A549 (cell line): ENCODE data around the gene VSIG2. TPM values are rescaled to one million over a fixed set of nuclear protein-coding genes. Genes with fewer than 3 reads are reported as not detected.
A peak's percentile ranks its signal among the peaks of the same experiment; 100 is the strongest.

ENCODE experiments used
- ATAC-seq, 2 experiments: fragments of 200-7000 bp in 1 of 2; fragments of >200 bp in 1 of 2; cut with Nextera tagmentation in 1 of 2; cut with Tn5 transposase in 1 of 2; 3 replicates each; pipeline versions ENCODE4 v1.8.0 to v1.9.1; 2018 to 2020; ENCODE audit warnings: mild to moderate bottlenecking in 1 of 2, moderate library complexity in 1 of 2
- CTCF ChIA-PET: fragments of 300-600 bp; sonication (Branson Sonifier 250); formaldehyde crosslinking; extraction: SDS; loops from one replicate; lab custom pipeline; 2021; ENCODE audit warnings: antibody characterized with exemption, inconsistent platforms; lab: Yijun Ruan, JAX
- POLR2A ChIA-PET: fragments of 350-600 bp; formaldehyde crosslinking; extraction: SDS; loops from one replicate; lab custom pipeline; 2021; ENCODE audit warnings: antibody characterized with exemption, inconsistent platforms; lab: Yijun Ruan, JAX
- DNase-seq, 2 experiments: peaks; one replicate each; pipeline versions ENCODE4 v3.0.0 to v3.0.0-alpha.2; 2011 to 2016; ENCODE audit warnings: low read depth in 1 of 2, low spot score in 1 of 2
- FAIRE-seq: peaks from 2 replicates; lab custom pipeline; 2011; peaks lifted over from hg19 to GRCh38; lab: Jason Lieb, UNC
- H3K27ac ChIP-seq, 2 experiments: fragments of >200 bp; sonication (Bioruptor Twin); formaldehyde crosslinking; 3 replicates each; pipeline ENCODE4 v1.5.1; 2016 to 2017
- H3K4me1 ChIP-seq: fragments of >200 bp; sonication (Bioruptor Twin); formaldehyde crosslinking; 3 replicates; pipeline ENCODE4 v1.6.1; 2016
- H3K4me2 ChIP-seq: fragments of >200 bp; sonication (Bioruptor Twin); formaldehyde crosslinking; 3 replicates; pipeline ENCODE4 v1.6.1; 2016
- H3K4me3 ChIP-seq: fragments of >200 bp; sonication (Bioruptor Twin); formaldehyde crosslinking; 3 replicates; pipeline ENCODE4 v1.5.1; 2016
- H3K9me3 ChIP-seq: fragments of >200 bp; sonication (Bioruptor Twin); formaldehyde crosslinking; 3 replicates; pipeline ENCODE4 v1.6.1; 2016
- BHLHE40 ChIP-seq: IDR thresholded peaks from 2 replicates; pipeline ENCODE4 v1.6.1; 2012; ENCODE audit warnings: low read depth, low read length, inconsistent platforms
- CBX8 ChIP-seq: fragments of 200-600 bp; sonication (generic); IDR thresholded peaks from 2 replicates; pipeline ENCODE4 v1.6.1; 2016
- CEBPB ChIP-seq, 2 experiments: fragments of >200 bp in 1 of 2; sonication (Bioruptor Twin) in 1 of 2; formaldehyde crosslinking in 1 of 2; IDR thresholded peaks; 2 replicates each; pipeline ENCODE4 v1.6.1; 2012 to 2016
- CHD4 ChIP-seq: fragments of 200-600 bp; sonication (generic); IDR thresholded peaks from 2 replicates; pipeline ENCODE4 v1.6.1; 2016; ENCODE audit warnings: antibody characterized with exemption, mild to moderate bottlenecking, borderline replicate concordance
- EHF ChIP-seq: fragments of 250-450 bp; sonication (Bioruptor Pico); IDR thresholded peaks from 2 replicates; pipeline ENCODE4 v1.5.0; 2020; ENCODE audit warnings: mild to moderate bottlenecking
- EP300 ChIP-seq, 2 experiments: fragments of >200 bp; sonication (Bioruptor Twin); formaldehyde crosslinking; IDR thresholded peaks; 2 replicates in 1 of 2; 3 replicates in 1 of 2; pipeline ENCODE4 v1.6.1; 2016 to 2017
- FOSL2 ChIP-seq, 2 experiments: fragments of 450-650 bp in 1 of 2; fragments of >200 bp in 1 of 2; sonication (Bioruptor Twin) in 1 of 2; formaldehyde crosslinking; IDR thresholded peaks; 2 replicates each; pipeline versions ENCODE4 v1.5.0 to v1.6.1; 2016 to 2020; ENCODE audit warnings: mild to moderate bottlenecking in 1 of 2, moderate library complexity in 1 of 2
- HDAC2 ChIP-seq: fragments of 200-600 bp; sonication (generic); IDR thresholded peaks from 2 replicates; pipeline ENCODE4 v1.6.1; 2016
- HOXB13 ChIP-seq: fragments of 250-450 bp; sonication (Bioruptor Pico); IDR thresholded peaks from 2 replicates; pipeline ENCODE4 v1.5.0; 2020; ENCODE audit warnings: low read depth, mild to moderate bottlenecking, moderate library complexity
- JUNB ChIP-seq: fragments of >200 bp; sonication (Bioruptor Twin); formaldehyde crosslinking; IDR thresholded peaks from 2 replicates; pipeline ENCODE4 v1.6.1; 2016
- MAFK ChIP-seq: fragments of 450-650 bp; IDR thresholded peaks from 2 replicates; pipeline ENCODE4 v1.6.1; 2014; ENCODE audit not compliant: partially characterized antibody
- NPAS2 ChIP-seq: fragments of 250-450 bp; sonication (Bioruptor Pico); IDR thresholded peaks from 2 replicates; pipeline ENCODE4 v1.8.0; 2022; ENCODE audit warnings: mild to moderate bottlenecking, moderate library complexity, borderline replicate concordance
- PHF8 ChIP-seq: fragments of 200-600 bp; sonication (generic); IDR thresholded peaks from 2 replicates; pipeline ENCODE4 v1.6.1; 2016; ENCODE audit warnings: low read depth, mild to moderate bottlenecking, antibody characterized with exemption, moderate library complexity, borderline replicate concordance
- RAD21 ChIP-seq, 2 experiments: fragments of >200 bp in 1 of 2; sonication (Bioruptor Twin) in 1 of 2; formaldehyde crosslinking in 1 of 2; IDR thresholded peaks in 1 of 2; conservative IDR thresholded peaks in 1 of 2; 2 replicates in 1 of 2; 3 replicates in 1 of 2; pipeline ENCODE4 v1.6.1; 2012 to 2018; ENCODE audit warnings: inconsistent platforms in 1 of 2
- RARB ChIP-seq: fragments of 250-450 bp; sonication (Bioruptor Pico); IDR thresholded peaks from 2 replicates; pipeline ENCODE4 v1.8.0; 2021; ENCODE audit warnings: mild to moderate bottlenecking, moderate library complexity
- RNF2 ChIP-seq: fragments of 200-600 bp; sonication (generic); IDR thresholded peaks from 2 replicates; pipeline ENCODE4 v1.6.1; 2016; ENCODE audit warnings: low read depth, mild to moderate bottlenecking, antibody characterized with exemption, moderate library complexity, borderline replicate concordance
- SMC3 ChIP-seq: fragments of >200 bp; sonication (Bioruptor Twin); formaldehyde crosslinking; IDR thresholded peaks from 3 replicates; pipeline ENCODE4 v1.6.1; 2018; ENCODE audit warnings: inconsistent platforms
- SREBF2 ChIP-seq: fragments of 450-650 bp; IDR thresholded peaks from 2 replicates; pipeline ENCODE4 v1.6.1; 2014; ENCODE audit warnings: mild to moderate bottlenecking, moderate library complexity
- TFCP2L1 ChIP-seq: fragments of 250-450 bp; sonication (Bioruptor Pico); IDR thresholded peaks from 2 replicates; pipeline ENCODE4 v1.5.0; 2021; ENCODE audit warnings: mild to moderate bottlenecking
- WGBS: methylation state at CpG from one replicate; pipeline ENCODE4 v1.1.6; 2017; ENCODE audit errors: missing lambda C conversion rate; 5-methylcytosine and 5-hydroxymethylcytosine counted together
- polyA plus RNA-seq, 4 experiments: library from polyadenylated mRNA; depleted of rRNA in 3 of 4; stranded (reverse); fragments of >200 nt; fragmentation: RNase III in 1 of 4; extraction: RNeasy Plus Mini Kit Qiagen cat#74134 plus additional on column Dnase treatment in 1 of 4; gene quantifications; 2 replicates in 3 of 4; 3 replicates in 1 of 4; pipeline ENCODE4 v1.2.3, GENCODE V29; 2011 to 2017
- TF ChIP-seq, protein P1 (sequence below): IDR thresholded peaks from 2 replicates; pipeline ENCODE4 v1.6.1; 2012
- TF ChIP-seq, protein P2 (sequence below): fragments of 250-450 bp; sonication (Bioruptor Pico); IDR thresholded peaks from 2 replicates; pipeline ENCODE4 v1.5.0; 2020; ENCODE audit warnings: low read depth, mild to moderate bottlenecking, moderate library complexity
- TF ChIP-seq, protein P3 (sequence below): fragments of >200 bp; sonication (Bioruptor Twin); formaldehyde crosslinking; IDR thresholded peaks from 3 replicates; pipeline ENCODE4 v1.5.1; 2016
- TF ChIP-seq, protein P4 (sequence below): fragments of 450-650 bp; IDR thresholded peaks from 2 replicates; pipeline ENCODE4 v1.6.1; 2014; ENCODE audit warnings: antibody characterized with exemption
- TF ChIP-seq, protein P5 (sequence below): IDR thresholded peaks from 2 replicates; pipeline ENCODE4 v1.6.1; 2012
- TF ChIP-seq, protein P6 (sequence below): fragments of >200 bp; sonication (Bioruptor Twin); formaldehyde crosslinking; IDR thresholded peaks from 3 replicates; pipeline ENCODE4 v1.6.1; 2016

Gene VSIG2
- polyA plus RNA-seq, 2 of the 4 experiments (the other 2 are of a cell fraction), result not detected

DNA sequence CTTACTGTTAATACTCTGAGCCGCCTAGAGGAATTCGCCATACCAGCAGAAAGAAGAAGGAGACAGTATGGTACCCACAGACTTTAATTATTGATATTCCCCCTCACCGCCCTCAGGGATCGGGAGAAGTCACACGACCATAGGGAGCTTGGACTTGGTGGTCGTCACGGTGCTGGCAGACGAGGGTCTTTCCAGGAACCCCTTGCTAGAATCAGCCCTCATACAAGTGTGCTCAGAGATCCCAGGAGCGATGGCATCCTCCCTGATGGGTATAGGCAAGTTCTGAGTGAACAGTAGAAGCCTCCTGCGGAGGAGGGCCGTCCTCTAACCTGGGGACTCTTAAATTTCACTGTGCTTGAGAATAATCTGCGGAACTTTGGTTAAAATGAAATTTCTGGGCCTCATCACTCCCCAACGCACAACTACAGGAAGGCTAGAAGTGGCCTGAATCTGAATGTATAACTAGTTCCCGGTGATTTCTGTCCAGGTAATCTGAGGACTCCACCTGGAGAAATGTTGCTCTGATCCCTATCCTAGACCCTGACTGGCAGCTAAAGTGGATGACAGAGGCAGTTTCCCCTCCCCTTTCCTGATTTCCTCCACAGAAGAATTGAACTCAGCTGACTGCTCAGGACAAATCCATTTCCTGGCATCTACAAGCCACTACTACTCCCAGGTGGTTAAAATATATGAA is 4.5 kb downstream of the VSIG2 start:
- Histone ChIP-seq H3K27ac (peak overlapping the region; percentile 79 to 93; a peak in 5 of 6 replicates), H3K9me3 (no peaks in the 10 kb centered on the region), H3K4me3 (peak overlapping the region; percentile 66; the same call in 1 of the 3 replicates), H3K4me2 (peak overlapping the region; percentile 92), H3K4me1 (peaks cover 6% of the 10 kb centered on the region; the same call in 2 of the 3 replicates)
- CTCF ChIA-PET, result interaction anchor here (0.9 to 5.0 kb wide), 12 partner anchors 9 to 90 kb away, joined by 3 to 39 read pairs (median 6); partner anchors contain the start of gene ESAM
- DNase-seq (no peak), ATAC-seq (0 out of 6 replicates have a peak, but pooled peaks of 1 of the 2 experiments have one; percentile 3), FAIRE-seq (no peak)
- TF ChIP-seq HDAC2 (no peak), HOXB13 (CRISPR knock-in tag) (no peak), SREBF2 (no peak), FOSL2 (IDR thresholded peaks at IDR 0.05) (no peak), FOSL2 (CRISPR knock-in tag; IDR thresholded peaks at IDR 0.05) (no peak), EHF (CRISPR knock-in tag) (no peak), PHF8 (no peak), TFCP2L1 (CRISPR knock-in tag) (no peak), EP300 (IDR thresholded peaks at IDR 0.05) (no peak), CBX8 (no peak), CHD4 (no peak)
- TF ChIP-seq, protein P1, sequence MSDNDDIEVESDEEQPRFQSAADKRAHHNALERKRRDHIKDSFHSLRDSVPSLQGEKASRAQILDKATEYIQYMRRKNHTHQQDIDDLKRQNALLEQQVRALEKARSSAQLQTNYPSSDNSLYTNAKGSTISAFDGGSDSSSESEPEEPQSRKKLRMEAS, result no peak
- TF ChIP-seq, protein P2, sequence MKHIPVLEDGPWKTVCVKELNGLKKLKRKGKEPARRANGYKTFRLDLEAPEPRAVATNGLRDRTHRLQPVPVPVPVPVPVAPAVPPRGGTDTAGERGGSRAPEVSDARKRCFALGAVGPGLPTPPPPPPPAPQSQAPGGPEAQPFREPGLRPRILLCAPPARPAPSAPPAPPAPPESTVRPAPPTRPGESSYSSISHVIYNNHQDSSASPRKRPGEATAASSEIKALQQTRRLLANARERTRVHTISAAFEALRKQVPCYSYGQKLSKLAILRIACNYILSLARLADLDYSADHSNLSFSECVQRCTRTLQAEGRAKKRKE, result no peak
- TF ChIP-seq, protein P3, sequence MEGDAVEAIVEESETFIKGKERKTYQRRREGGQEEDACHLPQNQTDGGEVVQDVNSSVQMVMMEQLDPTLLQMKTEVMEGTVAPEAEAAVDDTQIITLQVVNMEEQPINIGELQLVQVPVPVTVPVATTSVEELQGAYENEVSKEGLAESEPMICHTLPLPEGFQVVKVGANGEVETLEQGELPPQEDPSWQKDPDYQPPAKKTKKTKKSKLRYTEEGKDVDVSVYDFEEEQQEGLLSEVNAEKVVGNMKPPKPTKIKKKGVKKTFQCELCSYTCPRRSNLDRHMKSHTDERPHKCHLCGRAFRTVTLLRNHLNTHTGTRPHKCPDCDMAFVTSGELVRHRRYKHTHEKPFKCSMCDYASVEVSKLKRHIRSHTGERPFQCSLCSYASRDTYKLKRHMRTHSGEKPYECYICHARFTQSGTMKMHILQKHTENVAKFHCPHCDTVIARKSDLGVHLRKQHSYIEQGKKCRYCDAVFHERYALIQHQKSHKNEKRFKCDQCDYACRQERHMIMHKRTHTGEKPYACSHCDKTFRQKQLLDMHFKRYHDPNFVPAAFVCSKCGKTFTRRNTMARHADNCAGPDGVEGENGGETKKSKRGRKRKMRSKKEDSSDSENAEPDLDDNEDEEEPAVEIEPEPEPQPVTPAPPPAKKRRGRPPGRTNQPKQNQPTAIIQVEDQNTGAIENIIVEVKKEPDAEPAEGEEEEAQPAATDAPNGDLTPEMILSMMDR, result no peak
- 68% methylated on average over 14 of the region's 14 CpGs for WGBS
- POLR2A ChIA-PET, result interaction anchor here (1.3 to 1.4 kb wide), 2 partner anchors 11 to 89 kb away, joined by 5 to 9 read pairs; no protein-coding TSS in a partner anchor

DNA sequence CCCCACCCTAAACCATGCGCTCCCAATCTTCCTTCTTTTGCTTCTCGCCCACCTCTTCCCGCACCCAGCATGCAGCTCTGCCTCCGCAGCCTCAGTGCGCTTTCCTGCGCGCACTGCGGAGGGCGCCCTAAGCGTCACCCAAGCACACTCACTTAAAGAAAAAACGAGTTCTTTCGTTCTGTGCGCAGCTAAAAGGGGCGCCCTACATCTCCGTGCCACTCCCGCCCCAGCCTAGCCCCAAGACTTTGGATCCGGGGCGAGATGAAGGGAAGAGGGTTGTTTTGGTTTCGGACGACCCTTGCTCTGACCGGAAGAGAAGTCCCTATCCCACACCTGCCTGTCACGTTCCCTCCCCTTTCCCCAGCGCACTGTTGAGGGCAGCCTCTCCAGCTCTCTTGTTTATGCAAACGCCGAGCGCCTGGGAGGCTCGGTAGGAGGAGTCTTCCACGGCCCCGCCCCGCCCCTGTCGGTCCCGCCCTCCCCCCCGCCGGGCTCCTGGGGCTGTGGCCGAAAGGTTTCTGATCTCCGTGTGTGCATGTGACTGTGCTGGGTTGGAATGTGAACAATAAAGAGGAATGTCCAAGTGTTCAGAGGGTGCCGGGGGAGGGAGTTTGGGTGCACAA is 5.3 kb downstream of the VSIG2 start:
- peak; percentile 84 to 85 for DNase-seq
- CTCF ChIA-PET, result interaction anchor here (0.6 to 5.0 kb wide), 24 partner anchors 10 to 180 kb away, joined by 3 to 39 read pairs (median 4); partner anchors contain the start of genes ESAM, ROBO3, SIAE and SPA17
- no peak for FAIRE-seq
- POLR2A ChIA-PET, result interaction anchor here (0.9 to 1.4 kb wide), 4 partner anchors 12 to 90 kb away, joined by 4 to 9 read pairs (median 5); partner anchors contain the start of gene MSANTD2
- peak; percentile 89 to 92 for ATAC-seq
- H3K4me3 ChIP-seq, result peak overlapping the region; percentile 66
- H3K9me3 ChIP-seq, result no peaks in the 10 kb centered on the region
- 3% methylated on average over 20 of the region's 37 CpGs for WGBS
- H3K4me1 ChIP-seq, result peaks cover 6% of the 10 kb centered on the region; the same call in 2 of the 3 replicates
- peak overlapping the region; percentile 79 to 93 for H3K27ac ChIP-seq
- peak overlapping the region; percentile 92 for H3K4me2 ChIP-seq
- TF ChIP-seq CEBPB (IDR thresholded peaks at IDR 0.05), result no peak
- no peak for TF ChIP-seq BHLHE40
- TF ChIP-seq, protein P4, sequence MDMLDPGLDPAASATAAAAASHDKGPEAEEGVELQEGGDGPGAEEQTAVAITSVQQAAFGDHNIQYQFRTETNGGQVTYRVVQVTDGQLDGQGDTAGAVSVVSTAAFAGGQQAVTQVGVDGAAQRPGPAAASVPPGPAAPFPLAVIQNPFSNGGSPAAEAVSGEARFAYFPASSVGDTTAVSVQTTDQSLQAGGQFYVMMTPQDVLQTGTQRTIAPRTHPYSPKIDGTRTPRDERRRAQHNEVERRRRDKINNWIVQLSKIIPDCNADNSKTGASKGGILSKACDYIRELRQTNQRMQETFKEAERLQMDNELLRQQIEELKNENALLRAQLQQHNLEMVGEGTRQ, result no peak
- TF ChIP-seq, protein P5, sequence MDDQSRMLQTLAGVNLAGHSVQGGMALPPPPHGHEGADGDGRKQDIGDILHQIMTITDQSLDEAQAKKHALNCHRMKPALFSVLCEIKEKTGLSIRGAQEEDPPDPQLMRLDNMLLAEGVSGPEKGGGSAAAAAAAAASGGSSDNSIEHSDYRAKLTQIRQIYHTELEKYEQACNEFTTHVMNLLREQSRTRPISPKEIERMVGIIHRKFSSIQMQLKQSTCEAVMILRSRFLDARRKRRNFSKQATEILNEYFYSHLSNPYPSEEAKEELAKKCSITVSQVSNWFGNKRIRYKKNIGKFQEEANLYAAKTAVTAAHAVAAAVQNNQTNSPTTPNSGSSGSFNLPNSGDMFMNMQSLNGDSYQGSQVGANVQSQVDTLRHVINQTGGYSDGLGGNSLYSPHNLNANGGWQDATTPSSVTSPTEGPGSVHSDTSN, result no peak
- TF ChIP-seq NPAS2, result no peak
- peak; percentile 39; the same call in 2 of the 3 replicates for TF ChIP-seq SMC3
- TF ChIP-seq, protein P1, result peak; percentile 57
- peak in 1 of 2 experiments; percentile 21; a peak in 3 of 5 replicates for TF ChIP-seq RAD21 (conservative IDR thresholded peaks at IDR 0.05 in 1 of 2, IDR thresholded peaks at IDR 0.05 in 1 of 2)
- TF ChIP-seq, protein P3, result peak; percentile 57
- TF ChIP-seq JUNB, result no peak
- TF ChIP-seq FOSL2 (IDR thresholded peaks at IDR 0.05), result no peak
- TF ChIP-seq FOSL2 (CRISPR knock-in tag; IDR thresholded peaks at IDR 0.05), result no peak
- TF ChIP-seq EP300 (IDR thresholded peaks at IDR 0.05), result no peak
- no peak for TF ChIP-seq MAFK
- TF ChIP-seq RNF2, result peak; percentile 36; the same call in 1 of the 2 replicates
- TF ChIP-seq RARB (CRISPR knock-in tag), result no peak
- no peak for TF ChIP-seq EHF (CRISPR knock-in tag)
- TF ChIP-seq, protein P6, sequence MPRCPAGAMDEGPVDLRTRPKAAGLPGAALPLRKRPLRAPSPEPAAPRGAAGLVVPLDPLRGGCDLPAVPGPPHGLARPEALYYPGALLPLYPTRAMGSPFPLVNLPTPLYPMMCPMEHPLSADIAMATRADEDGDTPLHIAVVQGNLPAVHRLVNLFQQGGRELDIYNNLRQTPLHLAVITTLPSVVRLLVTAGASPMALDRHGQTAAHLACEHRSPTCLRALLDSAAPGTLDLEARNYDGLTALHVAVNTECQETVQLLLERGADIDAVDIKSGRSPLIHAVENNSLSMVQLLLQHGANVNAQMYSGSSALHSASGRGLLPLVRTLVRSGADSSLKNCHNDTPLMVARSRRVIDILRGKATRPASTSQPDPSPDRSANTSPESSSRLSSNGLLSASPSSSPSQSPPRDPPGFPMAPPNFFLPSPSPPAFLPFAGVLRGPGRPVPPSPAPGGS, result no peak
